Spleen (tissue), 11 donors: ENCODE measurements around the gene NDUFS2. TPM values are rescaled to one million over a fixed set of nuclear protein-coding genes. Genes with fewer than 3 reads are reported as not detected.

Source experiments
- DNase-seq: peaks from one replicate; pipeline ENCODE4 v3.0.0-alpha.2; 2020
- H3K27ac ChIP-seq, 8 donors: fragments of 200-600 bp; sonication (generic) in 7 of 8; 1 replicate in 4 of 8; 2 replicates in 4 of 8; pipeline versions ENCODE4 v1.5.0 to v1.8.0; 2016 to 2021; ENCODE audit warnings: inconsistent platforms in 4 of 8, mild to moderate bottlenecking in 4 of 8, moderate library complexity in 1 of 8
- H3K27me3 ChIP-seq, 7 donors: fragments of 200-600 bp; sonication (generic) in 6 of 7; replicated peaks in 1 of 7; 1 replicate in 4 of 7; 2 replicates in 3 of 7; pipeline versions ENCODE4 v1.5.0 to v1.8.0; 2016 to 2021; ENCODE audit warnings: inconsistent platforms in 3 of 7, mild to moderate bottlenecking in 1 of 7
- H3K36me3 ChIP-seq, 6 donors: fragments of 200-600 bp; sonication (generic) in 5 of 6; 1 replicate in 4 of 6; 2 replicates in 2 of 6; pipeline versions ENCODE4 v1.5.0 to v1.8.0; 2016 to 2021; ENCODE audit warnings: inconsistent platforms in 2 of 6
- H3K4me1 ChIP-seq, 6 donors: fragments of 200-600 bp; sonication (generic) in 5 of 6; 1 replicate in 3 of 6; 2 replicates in 3 of 6; pipeline versions ENCODE4 v1.5.0 to v1.8.0; 2016 to 2021; ENCODE audit warnings: inconsistent platforms in 3 of 6
- H3K4me3 ChIP-seq, 8 donors: fragments of 200-600 bp; sonication (generic) in 7 of 8; 1 replicate in 4 of 8; 2 replicates in 4 of 8; pipeline versions ENCODE4 v1.5.0 to v1.8.0; 2016 to 2021; ENCODE audit warnings: inconsistent platforms in 4 of 8, mild to moderate bottlenecking in 4 of 8, moderate library complexity in 2 of 8
- H3K9me3 ChIP-seq, 8 donors: fragments of 200-600 bp; sonication (generic) in 7 of 8; 1 replicate in 4 of 8; 2 replicates in 4 of 8; pipeline versions ENCODE4 v1.5.0 to v1.8.0; 2016 to 2021; ENCODE audit warnings: inconsistent platforms in 4 of 8
- POLR2A ChIP-seq, 3 donors: fragments of 450-650 bp; IDR thresholded peaks; one replicate each; pipeline ENCODE4 v1.5.1; 2017; ENCODE audit warnings: antibody characterized with exemption in 3 of 3, mild to moderate bottlenecking in 1 of 3
- POLR2AphosphoS5 ChIP-seq, 3 donors: sonication (generic); formaldehyde crosslinking; IDR thresholded peaks; one replicate each; pipeline ENCODE4 v1.5.1; 2017; ENCODE audit warnings: antibody characterized with exemption in 3 of 3
- WGBS, 5 donors: extraction: QIAGEN DNeasy Blood & Tissue Kit in 3 of 5; methylation state at CpG; one replicate each; pipeline versions ENCODE4 v1.1.5 to v1.1.7; 2013 to 2018; 5-methylcytosine and 5-hydroxymethylcytosine counted together
- intact Hi-C: fragments of 100-400 bp; cut with DNase I; formaldehyde crosslinking; loops from one replicate; pipeline ENCODE4 v1.15.0; 2023; ENCODE audit warnings: low total_unique reads
- polyA plus RNA-seq, 3 donors: library from polyadenylated mRNA; stranded (reverse); fragments of 200-250 nt; gene quantifications; one replicate each; pipeline ENCODE4 v1.2.1, GENCODE V29; 2013
- total RNA-seq, 7 donors: library from RNA; depleted of rRNA in 3 of 7; stranded (reverse); fragments of >200 nt in 3 of 7; fragmentation: NEBNext Ultra II Directional in 4 of 7; extraction: Animal tissue kit (Norgen Biotek cat#: 25700) in 4 of 7; gene quantifications; one replicate each; pipeline versions ENCODE4 v1.1.0 to v1.2.1, GENCODE V29; 2016 to 2021
- TF ChIP-seq, protein P1 (sequence below), 11 experiments: fragments of 200-600 bp in 7 of 11; fragments of 450-650 bp in 4 of 11; sonication (generic) in 4 of 11; IDR thresholded peaks in 8 of 11; conservative IDR thresholded peaks in 3 of 11; 1 replicate in 7 of 11; 2 replicates in 4 of 11; pipeline versions ENCODE4 v1.4.0 to v1.8.0; 2016 to 2021; ENCODE audit warnings: antibody characterized with exemption in 11 of 11, inconsistent platforms in 4 of 11, mild to moderate bottlenecking in 1 of 11
- donor health status: healthy with polysubstance abuse.
- donor health status: DM: no; HTN: no; CAD: no; lungs with moderate emphysema.
- donor health status: DM: no; HTN: no; CAD: no.
- donor health status: Bipolar disorder and iron deficiency.
- donor health status: healthy.
- donor health status: DM: no; HTN: no; CAD: no.
- donor health status: DM: yes; HTN: yes; CAD: no.

NDUFS2 gene
- total and polyA plus RNA-seq, 10 donors, result 27.0 to 110 (median 83.6) TPM

DNA sequence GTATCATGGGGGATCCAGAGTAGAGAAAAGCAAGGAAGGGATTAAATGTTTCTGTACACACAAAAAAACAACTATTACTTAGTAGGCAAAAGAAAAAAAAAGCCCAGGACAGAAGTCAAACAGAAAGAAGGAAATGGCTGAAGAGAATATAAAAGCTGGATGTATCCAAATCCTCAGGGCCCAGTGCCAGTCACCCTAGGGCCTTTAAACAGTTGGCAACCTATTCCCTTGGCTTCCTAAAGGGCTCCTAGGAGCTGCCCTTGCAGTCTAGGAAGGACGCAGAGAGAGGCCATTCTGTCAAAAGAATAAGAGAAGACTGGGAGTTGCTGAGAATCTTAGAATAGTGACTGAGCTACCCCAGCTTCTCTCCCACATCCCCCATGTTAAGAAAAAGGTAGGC is 29.8 kb upstream of the NDUFS2 start:
- WGBS, 5 donors, result 54 to 100% (median 87%) methylated on average over 1 of the region's 1 CpG
- H3K27me3 ChIP-seq, result no peaks in the 10 kb centered on the region
- peak; percentile 1 for DNase-seq
- no peaks in the 10 kb centered on the region for H3K9me3 ChIP-seq
- H3K4me1 ChIP-seq, result peaks cover 19 to 66% (median 41%) of the 10 kb centered on the region in 6 donors
- H3K36me3 ChIP-seq, result peaks cover 5 to 77% (median 64%) of the 10 kb centered on the region in 6 donors
- TF ChIP-seq POLR2AphosphoS5 (IDR thresholded peaks at IDR 0.05) (no peak), POLR2A (IDR thresholded peaks at IDR 0.05) (no peak)
- TF ChIP-seq, protein P1, sequence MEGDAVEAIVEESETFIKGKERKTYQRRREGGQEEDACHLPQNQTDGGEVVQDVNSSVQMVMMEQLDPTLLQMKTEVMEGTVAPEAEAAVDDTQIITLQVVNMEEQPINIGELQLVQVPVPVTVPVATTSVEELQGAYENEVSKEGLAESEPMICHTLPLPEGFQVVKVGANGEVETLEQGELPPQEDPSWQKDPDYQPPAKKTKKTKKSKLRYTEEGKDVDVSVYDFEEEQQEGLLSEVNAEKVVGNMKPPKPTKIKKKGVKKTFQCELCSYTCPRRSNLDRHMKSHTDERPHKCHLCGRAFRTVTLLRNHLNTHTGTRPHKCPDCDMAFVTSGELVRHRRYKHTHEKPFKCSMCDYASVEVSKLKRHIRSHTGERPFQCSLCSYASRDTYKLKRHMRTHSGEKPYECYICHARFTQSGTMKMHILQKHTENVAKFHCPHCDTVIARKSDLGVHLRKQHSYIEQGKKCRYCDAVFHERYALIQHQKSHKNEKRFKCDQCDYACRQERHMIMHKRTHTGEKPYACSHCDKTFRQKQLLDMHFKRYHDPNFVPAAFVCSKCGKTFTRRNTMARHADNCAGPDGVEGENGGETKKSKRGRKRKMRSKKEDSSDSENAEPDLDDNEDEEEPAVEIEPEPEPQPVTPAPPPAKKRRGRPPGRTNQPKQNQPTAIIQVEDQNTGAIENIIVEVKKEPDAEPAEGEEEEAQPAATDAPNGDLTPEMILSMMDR (IDR thresholded peaks at IDR 0.05 in 8 of 11, conservative IDR thresholded peaks at IDR 0.05 in 3 of 11), result no peak
- intact Hi-C loops, result no loop called here
- peak overlapping the region in 5 of 8 donors; percentile 6 to 54 (median 27) for H3K27ac ChIP-seq
- no peak overlapping the region for H3K4me3 ChIP-seq

DNA sequence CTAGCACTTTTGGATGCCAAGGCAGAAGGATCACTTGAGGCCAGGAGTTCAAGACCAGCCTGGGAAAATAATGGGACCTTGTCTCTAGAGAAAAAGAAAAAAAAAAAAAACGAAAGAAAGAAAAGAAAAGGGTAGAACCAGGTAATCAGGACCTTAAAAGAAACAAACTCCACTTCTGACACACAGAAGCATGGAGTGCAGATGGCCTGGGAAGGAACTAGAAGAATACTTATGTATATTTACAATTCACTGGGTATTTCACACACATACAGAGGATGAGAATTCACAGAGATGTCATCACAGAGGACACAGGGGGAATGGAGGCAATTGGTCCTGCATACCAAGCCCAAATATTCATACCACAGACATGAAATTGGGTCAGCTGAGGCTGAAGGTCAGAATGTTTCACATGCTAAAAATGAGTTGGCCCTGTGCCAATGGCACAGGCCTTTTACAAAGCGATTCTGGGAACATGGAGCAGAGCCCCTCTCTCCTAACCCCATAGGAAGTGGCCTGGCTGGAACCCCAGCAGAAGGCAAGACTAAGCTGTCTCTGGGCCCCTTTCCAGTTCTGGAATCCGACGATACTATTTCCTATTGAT is 29.3 kb upstream of the NDUFS2 start:
- no peak for DNase-seq
- Histone ChIP-seq H3K27me3 (no peaks in the 10 kb centered on the region), H3K36me3 (peaks cover 5 to 77% (median 64%) of the 10 kb centered on the region in 6 donors), H3K9me3 (no peaks in the 10 kb centered on the region), H3K4me1 (peaks cover 17 to 66% (median 41%) of the 10 kb centered on the region in 6 donors), H3K4me3 (no peak overlapping the region), H3K27ac (peak overlapping the region in 6 of 8 donors; percentile 3 to 62 (median 34))
- TF ChIP-seq, protein P1 (IDR thresholded peaks at IDR 0.05 in 8 of 11, conservative IDR thresholded peaks at IDR 0.05 in 3 of 11), result no peak
- TF ChIP-seq POLR2AphosphoS5 (IDR thresholded peaks at IDR 0.05) (peak in 1 of 3 donors; percentile 31), POLR2A (IDR thresholded peaks at IDR 0.05) (no peak)
- 62 to 76% (median 66%) methylated on average over 4 of the region's 4 CpGs for WGBS, 5 donors
- intact Hi-C loops, result no loop called here

DNA sequence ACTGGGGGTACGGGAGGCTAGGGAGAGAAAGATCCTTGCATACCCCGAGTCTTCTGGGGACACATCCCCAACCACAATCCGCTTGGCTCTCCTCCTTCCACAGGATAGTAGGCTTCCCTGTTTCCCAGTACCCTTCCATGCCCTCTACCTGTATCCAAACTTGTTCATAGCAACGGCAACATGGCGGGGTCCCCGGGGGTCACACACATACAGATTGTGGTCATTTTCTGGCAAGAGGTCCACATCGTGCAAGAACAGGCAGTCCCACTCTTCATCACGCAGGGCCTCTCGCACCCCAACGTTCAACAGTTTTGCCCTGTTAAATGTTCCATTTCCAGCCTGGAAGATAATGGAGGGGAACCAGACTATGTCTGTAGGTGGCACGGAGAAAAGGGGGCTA is 28.5 kb upstream of the NDUFS2 start:
- peak; percentile 53 for DNase-seq
- Histone ChIP-seq H3K27me3 (no peaks in the 10 kb centered on the region), H3K36me3 (peaks cover 5 to 75% (median 64%) of the 10 kb centered on the region in 6 donors), H3K27ac (peak overlapping the region in 5 of 8 donors; percentile 3 to 62 (median 42)), H3K4me1 (peaks cover 18 to 67% (median 42%) of the 10 kb centered on the region in 6 donors), H3K9me3 (no peaks in the 10 kb centered on the region), H3K4me3 (no peak overlapping the region)
- intact Hi-C loops, result no loop called here
- 92 to 95% (median 95%) methylated on average over 11 of the region's 11 CpGs for WGBS, 5 donors
- TF ChIP-seq POLR2A (IDR thresholded peaks at IDR 0.05) (no peak), POLR2AphosphoS5 (IDR thresholded peaks at IDR 0.05) (no peak)
- TF ChIP-seq, protein P1 (IDR thresholded peaks at IDR 0.05 in 8 of 11, conservative IDR thresholded peaks at IDR 0.05 in 3 of 11), result no peak

DNA sequence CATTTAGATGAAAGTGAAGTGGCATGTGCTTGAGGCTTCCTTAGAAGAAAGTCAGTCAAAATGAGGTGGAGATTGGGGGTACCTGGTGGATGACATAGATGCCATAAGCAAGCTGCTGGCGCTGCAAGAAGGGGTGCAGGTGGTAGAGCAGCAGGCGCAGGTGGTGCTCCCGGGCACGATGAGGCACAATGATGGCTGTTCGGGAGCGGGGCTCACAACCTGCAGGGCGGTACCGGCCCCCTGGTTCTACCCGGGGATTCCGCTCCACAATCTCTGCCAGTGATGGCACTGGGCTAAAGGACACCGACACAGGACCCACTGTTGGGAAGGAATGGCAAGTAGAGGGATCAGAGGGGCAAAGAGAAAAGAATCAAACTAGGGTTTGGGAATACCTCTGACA is 27.3 kb upstream of the NDUFS2 start:
- Histone ChIP-seq H3K9me3 (no peaks in the 10 kb centered on the region), H3K4me3 (peak overlapping the region in 1 of 8 donors; percentile 95), H3K27me3 (no peaks in the 10 kb centered on the region), H3K36me3 (peaks cover 5 to 63% (median 57%) of the 10 kb centered on the region in 6 donors), H3K27ac (peak overlapping the region in 3 of 8 donors; percentile 91 to 95 (median 95)), H3K4me1 (peaks cover 18 to 73% (median 42%) of the 10 kb centered on the region in 6 donors)
- 92 to 99% (median 96%) methylated on average over 11 of the region's 11 CpGs for WGBS, 5 donors
- TF ChIP-seq, protein P1 (IDR thresholded peaks at IDR 0.05 in 8 of 11, conservative IDR thresholded peaks at IDR 0.05 in 3 of 11), result no peak
- TF ChIP-seq POLR2AphosphoS5 (IDR thresholded peaks at IDR 0.05) (no peak), POLR2A (IDR thresholded peaks at IDR 0.05) (no peak)
- DNase-seq, result peak; percentile 76
- intact Hi-C loops, result no loop called here
